Lower leg skin (tissue), 3 donors: Measurements from ENCODE around the gene FAM114A1.

Source experiments
- POLR2A ChIP-seq, 2 donors: fragments of 450-650 bp; IDR thresholded peaks; one replicate each; pipeline ENCODE4 v1.6.1; 2016 to 2017; ENCODE audit warnings: antibody characterized with exemption in 2 of 2, mild to moderate bottlenecking in 1 of 2, moderate library complexity in 1 of 2
- TF ChIP-seq, protein P1 (sequence below), 3 donors: fragments of 450-650 bp; IDR thresholded peaks; one replicate each; pipeline ENCODE4 v1.5.1; 2016; ENCODE audit warnings: antibody characterized with exemption in 3 of 3, mild to moderate bottlenecking in 3 of 3, moderate library complexity in 2 of 3

- TF ChIP-seq, protein P1, sequence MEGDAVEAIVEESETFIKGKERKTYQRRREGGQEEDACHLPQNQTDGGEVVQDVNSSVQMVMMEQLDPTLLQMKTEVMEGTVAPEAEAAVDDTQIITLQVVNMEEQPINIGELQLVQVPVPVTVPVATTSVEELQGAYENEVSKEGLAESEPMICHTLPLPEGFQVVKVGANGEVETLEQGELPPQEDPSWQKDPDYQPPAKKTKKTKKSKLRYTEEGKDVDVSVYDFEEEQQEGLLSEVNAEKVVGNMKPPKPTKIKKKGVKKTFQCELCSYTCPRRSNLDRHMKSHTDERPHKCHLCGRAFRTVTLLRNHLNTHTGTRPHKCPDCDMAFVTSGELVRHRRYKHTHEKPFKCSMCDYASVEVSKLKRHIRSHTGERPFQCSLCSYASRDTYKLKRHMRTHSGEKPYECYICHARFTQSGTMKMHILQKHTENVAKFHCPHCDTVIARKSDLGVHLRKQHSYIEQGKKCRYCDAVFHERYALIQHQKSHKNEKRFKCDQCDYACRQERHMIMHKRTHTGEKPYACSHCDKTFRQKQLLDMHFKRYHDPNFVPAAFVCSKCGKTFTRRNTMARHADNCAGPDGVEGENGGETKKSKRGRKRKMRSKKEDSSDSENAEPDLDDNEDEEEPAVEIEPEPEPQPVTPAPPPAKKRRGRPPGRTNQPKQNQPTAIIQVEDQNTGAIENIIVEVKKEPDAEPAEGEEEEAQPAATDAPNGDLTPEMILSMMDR (IDR thresholded peaks at IDR 0.05) = no peak
- no peak for TF ChIP-seq POLR2A (IDR thresholded peaks at IDR 0.05)
These were observed 111.5 kb downstream of the FAM114A1 start for GRCh38 chr4:38979081-38979480.
